Ascending aorta (tissue), 2 donors: Measurements from ENCODE around the gene SSTR3. TPM values are rescaled to one million over a fixed set of nuclear protein-coding genes. Genes with fewer than 3 reads are reported as not detected.

Experiments
- DNase-seq, 2 donors: peaks; one replicate each; pipeline ENCODE4 v3.0.0-alpha.2; 2019; ENCODE audit warnings: low spot score in 2 of 2
- H3K27ac ChIP-seq, 2 donors: fragments of 200-600 bp; sonication (generic); one replicate each; pipeline ENCODE4 v1.5.1; 2016 to 2017; ENCODE audit warnings: mild to moderate bottlenecking in 1 of 2
- H3K27me3 ChIP-seq: fragments of 200-600 bp; sonication (generic); one replicate; pipeline ENCODE4 v1.5.1; 2017
- H3K36me3 ChIP-seq, 2 donors: fragments of 200-600 bp; sonication (generic); one replicate each; pipeline ENCODE4 v1.5.1; 2016
- H3K4me1 ChIP-seq, 2 donors: fragments of 200-600 bp; sonication (generic); one replicate each; pipeline ENCODE4 v1.5.1; 2016 to 2017; ENCODE audit warnings: mild to moderate bottlenecking in 1 of 2
- H3K4me3 ChIP-seq, 2 donors: fragments of 200-600 bp; sonication (generic); one replicate each; pipeline ENCODE4 v1.5.1; 2016 to 2017; ENCODE audit warnings: mild to moderate bottlenecking in 1 of 2
- H3K9me3 ChIP-seq, 2 donors: fragments of 200-600 bp; sonication (generic); one replicate each; pipeline ENCODE4 v1.5.1; 2016
- CTCF ChIP-seq, 3 experiments: fragments of 200-600 bp in 2 of 3; fragments of 450-650 bp in 1 of 3; sonication (generic) in 2 of 3; IDR thresholded peaks; one replicate each; pipeline ENCODE4 v1.5.1; 2016 to 2019; ENCODE audit warnings: antibody characterized with exemption in 3 of 3, mild to moderate bottlenecking in 1 of 3, moderate library complexity in 1 of 3
- intact Hi-C: fragments of 100-400 bp; cut with DNase I; formaldehyde crosslinking; loops from one replicate; pipeline ENCODE4 v1.15.1; 2023
- total RNA-seq: library from RNA; depleted of rRNA; stranded (reverse); fragments of >200 nt; gene quantifications from one replicate; pipeline ENCODE4 v1.1.0, GENCODE V29; 2016

The SSTR3 gene
- total RNA-seq, 1 donor from 2014 or later: not detected

- no peak for DNase-seq
- no peaks in the 10 kb centered on the region for H3K9me3 ChIP-seq
- H3K36me3 ChIP-seq: no peaks in the 10 kb centered on the region
- H3K27me3 ChIP-seq: no peaks in the 10 kb centered on the region
- TF ChIP-seq CTCF (IDR thresholded peaks at IDR 0.05): no peak
- peak within 1 kb of the TSS; percentile 39 to 42 for H3K4me3 ChIP-seq
- H3K4me1 ChIP-seq: peaks cover 6 to 20% of the 10 kb centered on the region in 2 donors
- intact Hi-C loops: no loop called here
- peak within 1 kb of the TSS; percentile 61 to 82 for H3K27ac ChIP-seq
Observed at GRCh38 chr22:37187891-37188761, 24.2 kb downstream of the SSTR3 start, which contains the start of gene C1QTNF6. Gene C1QTNF6, minus strand, starts transcription at chr22:37188247. Its CDS starts 34 bp downstream, at chr22:37188213.

GRCh38 chr22:37187552-37187890, 24.8 kb downstream of the SSTR3 start:
- no peak for TF ChIP-seq CTCF (IDR thresholded peaks at IDR 0.05)
- intact Hi-C loops: no loop called here
- Histone ChIP-seq H3K27ac (peak overlapping the region; percentile 61 to 82), H3K27me3 (no peaks in the 10 kb centered on the region), H3K9me3 (no peaks in the 10 kb centered on the region), H3K36me3 (no peaks in the 10 kb centered on the region), H3K4me1 (peaks cover 6 to 20% of the 10 kb centered on the region in 2 donors), H3K4me3 (peak overlapping the region; percentile 39 to 42)
- no peak for DNase-seq

- peaks cover 0 to 3% of the 10 kb centered on the region in 2 donors for H3K36me3 ChIP-seq
- H3K4me3 ChIP-seq: peak overlapping the region; percentile 39 to 42
- peak overlapping the region; percentile 61 to 82 for H3K27ac ChIP-seq
- peaks cover 6 to 20% of the 10 kb centered on the region in 2 donors for H3K4me1 ChIP-seq
- H3K9me3 ChIP-seq: no peaks in the 10 kb centered on the region
- no peaks in the 10 kb centered on the region for H3K27me3 ChIP-seq
- intact Hi-C loops: no loop called here
- TF ChIP-seq CTCF (IDR thresholded peaks at IDR 0.05): no peak
- no peak for DNase-seq
Observed at GRCh38 chr22:37186997-37187522, 25.2 kb downstream of the SSTR3 start.

- Histone ChIP-seq H3K27me3 (no peaks in the 10 kb centered on the region), H3K9me3 (no peaks in the 10 kb centered on the region), H3K27ac (peak overlapping the region; percentile 61 to 82), H3K36me3 (peaks cover 0 to 5% of the 10 kb centered on the region in 2 donors), H3K4me3 (peak overlapping the region in 1 of 2 donors; percentile 42), H3K4me1 (peaks cover 6 to 20% of the 10 kb centered on the region in 2 donors)
- no peak for DNase-seq
- intact Hi-C loops: no loop called here
- TF ChIP-seq CTCF (IDR thresholded peaks at IDR 0.05): no peak
Observed at GRCh38 chr22:37186228-37186996, 25.9 kb downstream of the SSTR3 start.

- no peak overlapping the region for H3K27ac ChIP-seq
- H3K4me1 ChIP-seq: peaks cover 6 to 20% of the 10 kb centered on the region in 2 donors
- intact Hi-C loops: no loop called here
- H3K9me3 ChIP-seq: no peaks in the 10 kb centered on the region
- no peak for DNase-seq
- no peak overlapping the region for H3K4me3 ChIP-seq
- no peak for TF ChIP-seq CTCF (IDR thresholded peaks at IDR 0.05)
- H3K36me3 ChIP-seq: peaks cover 0 to 5% of the 10 kb centered on the region in 2 donors
- no peaks in the 10 kb centered on the region for H3K27me3 ChIP-seq
Observed at GRCh38 chr22:37185646-37186227, 26.5 kb downstream of the SSTR3 start.
